ENCODE results near the gene CNPY3. TPM values are rescaled to one million over a fixed set of nuclear protein-coding genes. Genes with fewer than 3 reads are reported as not detected.

CNPY3 gene
- 10.8 and 13.8 TPM in 2 replicates for polyA plus RNA-seq

GRCh38 chr6:42928986-42929820 is at the start of gene CNPY3:
Gene CNPY3, plus strand, starts transcription at chr6:42929480. Its CDS starts 91 bp downstream, at chr6:42929571.

GRCh38 chr6:42915732-42916131 is 13.5 kb upstream of the CNPY3 start, which contains the start of gene PTCRA:
Gene PTCRA, plus strand, starts transcription at chr6:42916053. Its CDS starts 17 bp downstream, at chr6:42916070.

GRCh38 chr6:42960243-42961019 is 31.2 kb downstream of the CNPY3 start, which contains the start of gene GNMT:
Gene GNMT, plus strand, starts transcription at chr6:42960754. Its CDS starts 14 bp downstream, at chr6:42960768.

GRCh38 chr6:42978839-42979522 is 49.7 kb downstream of the CNPY3 start, which contains the start of gene PEX6:
Gene PEX6, minus strand, starts transcription at chr6:42979181. Its CDS starts 31 bp downstream, at chr6:42979150.

GRCh38 chr6:42984001-42984923 is 55.0 kb downstream of the CNPY3 start, which contains the start of gene PPP2R5D:
Gene PPP2R5D, plus strand, starts transcription at chr6:42984570. Its CDS starts 108 bp downstream, at chr6:42984678.

Other genes starting within 250 kb of the CNPY3 start
- 6.2 and 8.0 TPM in 2 replicates for gene PRPH2, start 206.9 kb upstream of the CNPY3 start, polyA plus RNA-seq
- 10.3 and 11.3 TPM in 2 replicates for gene TBCC, start 183.4 kb upstream of the CNPY3 start, polyA plus RNA-seq
- 6.3 and 7.1 TPM in 2 replicates for gene BICRAL, start 147.4 kb upstream of the CNPY3 start, polyA plus RNA-seq
- 59.4 and 89.5 TPM in 2 replicates for gene RPL7L1, start 49.9 kb upstream of the CNPY3 start, polyA plus RNA-seq
- gene PTCRA, start 13.4 kb upstream of the CNPY3 start, polyA plus RNA-seq, result not detected in 2 replicates
- 0.85 TPM in 1 of 2 replicates, not detected in the other for gene GNMT, start 31.3 kb downstream of the CNPY3 start, polyA plus RNA-seq
- gene PEX6, start 49.7 kb downstream of the CNPY3 start, polyA plus RNA-seq, result 1.8 and 3.6 TPM in 2 replicates
- 14.2 and 30.0 TPM in 2 replicates for gene PPP2R5D, start 55.1 kb downstream of the CNPY3 start, polyA plus RNA-seq
- 163 and 191 TPM in 2 replicates for gene MEA1, start 84.5 kb downstream of the CNPY3 start, polyA plus RNA-seq
- 23.8 and 31.7 TPM in 2 replicates for gene KLHDC3, start 84.8 kb downstream of the CNPY3 start, polyA plus RNA-seq
- gene RRP36, start 92.1 kb downstream of the CNPY3 start, polyA plus RNA-seq, result 26.2 and 30.9 TPM in 2 replicates
- gene CUL7, start 124.4 kb downstream of the CNPY3 start, polyA plus RNA-seq, result 0.74 and 2.5 TPM in 2 replicates
- 48.1 and 61.6 TPM in 2 replicates for gene MRPL2, start 130.0 kb downstream of the CNPY3 start, polyA plus RNA-seq
- gene KLC4, start 130.2 kb downstream of the CNPY3 start, polyA plus RNA-seq, result 7.8 and 17.5 TPM in 2 replicates
- not detected in 2 replicates for gene PTK7, start 146.8 kb downstream of the CNPY3 start, polyA plus RNA-seq
- 0.74 and 0.99 TPM in 2 replicates for gene SRF, start 241.8 kb downstream of the CNPY3 start, polyA plus RNA-seq

All from Purkinje cell (primary cell).